Activated T-cell treated with anti-CD3 and anti-CD28 coated beads, Interleukin-2, amount 50 U/mL, for 72 hours (primary cell): ENCODE results near the gene CFAP61. TPM values are rescaled to one million over a fixed set of nuclear protein-coding genes. Genes with fewer than 3 reads are reported as not detected.

ENCODE experiments used
- ATAC-seq, 2 donors: fragments of 150-1000 bp; cut with Tn5 transposase; replicated peaks in 1 of 2; 2 replicates each; pipeline ENCODE4 v1.10.0; 2021; ENCODE audit warnings: moderate library complexity in 2 of 2, mild to moderate bottlenecking in 1 of 2
- DNase-seq, 2 donors: peaks; one replicate each; pipeline ENCODE4 v3.0.0; 2021 to 2022; ENCODE audit warnings: mixed read lengths in 1 of 2
- H3K27ac Mint-ChIP-seq: one replicate; pipeline ENCODE4 v1.8.0; 2022; ENCODE audit warnings: mild to moderate bottlenecking, moderate library complexity, mixed read lengths
- H3K27me3 Mint-ChIP-seq: one replicate; pipeline ENCODE4 v1.8.0; 2022; ENCODE audit warnings: low read depth, mixed read lengths
- H3K36me3 Mint-ChIP-seq, 2 donors: one replicate each; pipeline ENCODE4 v1.8.0; 2022; ENCODE audit warnings: mixed read lengths in 2 of 2, mild to moderate bottlenecking in 1 of 2; ENCODE audit not compliant: insufficient read depth in 2 of 2
- H3K4me1 Mint-ChIP-seq: one replicate; pipeline ENCODE4 v1.8.0; 2022; ENCODE audit warnings: low read depth, mixed read lengths
- H3K4me3 Mint-ChIP-seq, 2 donors: one replicate each; pipeline ENCODE4 v1.8.0; 2022; ENCODE audit warnings: mild to moderate bottlenecking in 2 of 2, mixed read lengths in 2 of 2, moderate library complexity in 2 of 2
- H3K9me3 Mint-ChIP-seq, 2 donors: one replicate each; pipeline ENCODE4 v1.8.0; 2022; ENCODE audit warnings: mixed read lengths in 2 of 2
- total RNA-seq, 2 donors: library from RNA; stranded (reverse); gene quantifications; one replicate each; pipeline ENCODE4 v1.2.3, GENCODE V29; 2022

Gene CFAP61
- total RNA-seq, 2 donors from 2014 or later, result not detected

GRCh38 chr20:20203784-20204183 is 151.5 kb downstream of the CFAP61 start:
- ATAC-seq, result no peak

GRCh38 chr20:20204256-20204655 is 151.9 kb downstream of the CFAP61 start:
- H3K9me3 Mint-ChIP-seq, result no peaks in the 10 kb centered on the region
- no peaks in the 10 kb centered on the region for H3K36me3 Mint-ChIP-seq
- DNase-seq (no peak), ATAC-seq (no peak)
- no peak overlapping the region for H3K4me3 Mint-ChIP-seq
- no peaks in the 10 kb centered on the region for H3K4me1 Mint-ChIP-seq
- H3K27me3 Mint-ChIP-seq, result peaks cover 18% of the 10 kb centered on the region
- no peak overlapping the region for H3K27ac Mint-ChIP-seq

More at GRCh38 chr20:20203784-20204183, 151.5 kb downstream of the CFAP61 start:
- Mint-ChIP-seq H3K4me1 (no peaks in the 10 kb centered on the region), H3K4me3 (no peak overlapping the region), H3K9me3 (no peaks in the 10 kb centered on the region), H3K27ac (no peak overlapping the region), H3K36me3 (no peaks in the 10 kb centered on the region), H3K27me3 (peaks cover 20% of the 10 kb centered on the region)
- DNase-seq, result no peak

GRCh38 chr20:20205141-20205861 is 153.0 kb downstream of the CFAP61 start:
- Mint-ChIP-seq H3K4me3 (no peak overlapping the region), H3K36me3 (no peaks in the 10 kb centered on the region), H3K27me3 (peaks cover 11% of the 10 kb centered on the region), H3K9me3 (no peaks in the 10 kb centered on the region), H3K4me1 (no peaks in the 10 kb centered on the region), H3K27ac (no peak overlapping the region)
- ATAC-seq (no peak), DNase-seq (no peak)

GRCh38 chr20:20205862-20206236 is 153.5 kb downstream of the CFAP61 start:
- H3K4me3 Mint-ChIP-seq, result no peak overlapping the region
- no peak overlapping the region for H3K27ac Mint-ChIP-seq
- DNase-seq, result no peak
- no peaks in the 10 kb centered on the region for H3K36me3 Mint-ChIP-seq
- no peaks in the 10 kb centered on the region for H3K9me3 Mint-ChIP-seq
- no peak for ATAC-seq
- no peaks in the 10 kb centered on the region for H3K4me1 Mint-ChIP-seq
- peaks cover 11% of the 10 kb centered on the region for H3K27me3 Mint-ChIP-seq

- Mint-ChIP-seq H3K9me3 (no peaks in the 10 kb centered on the region), H3K4me1 (no peaks in the 10 kb centered on the region), H3K27ac (no peak overlapping the region), H3K36me3 (no peaks in the 10 kb centered on the region), H3K4me3 (no peak overlapping the region), H3K27me3 (peaks cover 11% of the 10 kb centered on the region)
- DNase-seq, result no peak
- no peak for ATAC-seq
These were observed 154.5 kb downstream of the CFAP61 start for GRCh38 chr20:20206788-20207187.

- Mint-ChIP-seq H3K36me3 (no peaks in the 10 kb centered on the region), H3K4me3 (no peak overlapping the region), H3K9me3 (no peaks in the 10 kb centered on the region), H3K4me1 (no peaks in the 10 kb centered on the region), H3K27me3 (peaks cover 11% of the 10 kb centered on the region), H3K27ac (no peak overlapping the region)
- DNase-seq, result no peak
- ATAC-seq, result no peak
These were observed 155.0 kb downstream of the CFAP61 start for GRCh38 chr20:20207291-20207690.

GRCh38 chr20:20207872-20208271 is 155.5 kb downstream of the CFAP61 start:
- H3K4me3 Mint-ChIP-seq, result no peak overlapping the region

GRCh38 chr20:20209684-20210083 is 157.4 kb downstream of the CFAP61 start:
- H3K27ac Mint-ChIP-seq, result no peak overlapping the region

More at GRCh38 chr20:20207872-20208271, 155.5 kb downstream of the CFAP61 start:
- H3K9me3 Mint-ChIP-seq, result no peaks in the 10 kb centered on the region
- ATAC-seq, result no peak
- H3K4me1 Mint-ChIP-seq, result no peaks in the 10 kb centered on the region
- no peaks in the 10 kb centered on the region for H3K36me3 Mint-ChIP-seq
- no peak for DNase-seq
- H3K27ac Mint-ChIP-seq, result no peak overlapping the region
- H3K27me3 Mint-ChIP-seq, result peaks cover 11% of the 10 kb centered on the region

GRCh38 chr20:20210327-20210726 is 158.0 kb downstream of the CFAP61 start:
- no peak overlapping the region for H3K4me3 Mint-ChIP-seq
- DNase-seq, result no peak
- H3K27me3 Mint-ChIP-seq, result peaks cover 21% of the 10 kb centered on the region
- no peaks in the 10 kb centered on the region for H3K36me3 Mint-ChIP-seq
- no peak overlapping the region for H3K27ac Mint-ChIP-seq
- no peaks in the 10 kb centered on the region for H3K9me3 Mint-ChIP-seq
- no peak for ATAC-seq
- H3K4me1 Mint-ChIP-seq, result no peaks in the 10 kb centered on the region

More at GRCh38 chr20:20209684-20210083, 157.4 kb downstream of the CFAP61 start:
- DNase-seq, result no peak
- no peaks in the 10 kb centered on the region for H3K4me1 Mint-ChIP-seq
- H3K27me3 Mint-ChIP-seq, result peaks cover 14% of the 10 kb centered on the region
- no peaks in the 10 kb centered on the region for H3K36me3 Mint-ChIP-seq
- H3K4me3 Mint-ChIP-seq, result no peak overlapping the region
- H3K9me3 Mint-ChIP-seq, result no peaks in the 10 kb centered on the region
- no peak for ATAC-seq

- Mint-ChIP-seq H3K27me3 (peaks cover 22% of the 10 kb centered on the region), H3K9me3 (no peaks in the 10 kb centered on the region), H3K4me3 (no peak overlapping the region), H3K27ac (no peak overlapping the region), H3K36me3 (no peaks in the 10 kb centered on the region), H3K4me1 (no peaks in the 10 kb centered on the region)
- DNase-seq, result no peak
- ATAC-seq, result no peak
These were observed 158.6 kb downstream of the CFAP61 start for GRCh38 chr20:20210943-20211273.

GRCh38 chr20:20211274-20211987 is 159.1 kb downstream of the CFAP61 start:
- Mint-ChIP-seq H3K27ac (no peak overlapping the region), H3K36me3 (no peaks in the 10 kb centered on the region), H3K4me3 (no peak overlapping the region), H3K27me3 (peaks cover 22% of the 10 kb centered on the region), H3K4me1 (no peaks in the 10 kb centered on the region), H3K9me3 (no peaks in the 10 kb centered on the region)
- ATAC-seq (no peak), DNase-seq (no peak)

- no peak for DNase-seq
- no peak overlapping the region for H3K4me3 Mint-ChIP-seq
- no peak overlapping the region for H3K27ac Mint-ChIP-seq
- H3K27me3 Mint-ChIP-seq, result peaks cover 22% of the 10 kb centered on the region
- H3K9me3 Mint-ChIP-seq, result no peaks in the 10 kb centered on the region
- H3K4me1 Mint-ChIP-seq, result no peaks in the 10 kb centered on the region
- no peaks in the 10 kb centered on the region for H3K36me3 Mint-ChIP-seq
- no peak for ATAC-seq
These were observed 159.7 kb downstream of the CFAP61 start for GRCh38 chr20:20211988-20212518.

- no peak overlapping the region for H3K27ac Mint-ChIP-seq
- DNase-seq, result no peak
- H3K27me3 Mint-ChIP-seq, result peaks cover 21% of the 10 kb centered on the region
- no peaks in the 10 kb centered on the region for H3K9me3 Mint-ChIP-seq
- H3K4me3 Mint-ChIP-seq, result no peak overlapping the region
- no peaks in the 10 kb centered on the region for H3K4me1 Mint-ChIP-seq
- no peaks in the 10 kb centered on the region for H3K36me3 Mint-ChIP-seq
- ATAC-seq, result no peak
These were observed 160.4 kb downstream of the CFAP61 start for GRCh38 chr20:20212675-20213096.
